Stimulated activated CD4-positive, alpha-beta T cell treated with anti-CD3 and anti-CD28 coated beads, Interleukin-1b, Interleukin-23, amount 100 ng/mL, for 4 hours (primary cell): Measurements from ENCODE around the gene CIDEB.

Experiments
- DNase-seq, 2 donors: peaks; one replicate each; pipeline ENCODE4 v3.0.0-alpha.2; 2020; ENCODE audit warnings: low read depth in 2 of 2

The CIDEB gene

GRCh38 chr14:24290746-24291145 lies 17.0 kb downstream of the CIDEB start:
- no peak for DNase-seq

DNA sequence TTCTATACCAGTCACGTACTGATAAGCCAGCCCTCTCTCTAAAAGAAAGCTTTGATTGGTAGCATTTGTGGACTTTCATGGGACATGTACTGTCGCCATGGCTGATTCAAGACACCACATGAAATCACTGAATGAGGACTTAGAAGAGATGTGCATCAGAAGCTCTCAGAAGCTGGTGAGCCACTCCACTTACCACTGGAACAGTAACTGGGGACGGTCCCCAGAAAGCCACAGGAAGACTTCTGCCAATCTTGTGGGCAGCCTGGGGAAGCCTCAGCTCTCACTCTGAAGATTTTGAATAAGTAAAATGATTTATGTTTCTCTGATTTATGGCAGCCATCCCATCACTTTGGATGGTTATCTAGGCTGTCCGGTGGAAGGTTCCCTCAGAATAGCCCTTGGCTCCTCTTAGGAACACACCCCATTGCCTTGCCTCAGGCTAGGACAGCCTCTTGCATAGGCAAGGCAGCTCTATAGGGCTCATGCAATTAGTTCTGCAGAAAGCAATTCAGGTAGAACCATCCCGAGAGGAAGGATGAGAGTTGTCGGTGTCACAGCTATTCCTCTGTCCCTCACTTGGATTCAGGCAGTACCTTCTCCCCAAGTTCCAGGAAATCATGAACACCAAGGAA lies 18.0 kb downstream of the CIDEB start:
- DNase-seq = peak in 1 of 2 donors; percentile 21

- no peak for DNase-seq
Observed at GRCh38 chr14:24286996-24287395, 20.8 kb downstream of the CIDEB start.

DNA sequence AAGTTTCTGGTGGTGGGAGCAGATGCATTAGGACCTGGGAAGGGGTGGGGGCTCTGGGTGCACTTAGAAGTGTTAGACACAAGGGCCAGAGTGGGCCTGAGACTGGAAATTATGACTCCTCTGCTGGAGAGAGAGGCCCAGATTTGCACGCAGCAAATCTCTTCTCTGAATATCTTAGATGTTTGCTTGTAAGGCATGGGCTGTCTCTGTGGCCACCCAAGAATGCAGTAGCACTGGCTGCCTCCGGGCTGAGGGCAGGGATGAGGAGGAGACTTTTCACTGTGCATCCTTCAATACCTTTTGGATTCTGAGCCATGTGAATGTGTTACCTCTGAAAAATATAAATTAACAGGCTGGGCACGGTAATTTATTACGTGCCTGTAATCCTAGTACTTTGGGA lies 22.4 kb downstream of the CIDEB start:
- no peak for DNase-seq

DNA sequence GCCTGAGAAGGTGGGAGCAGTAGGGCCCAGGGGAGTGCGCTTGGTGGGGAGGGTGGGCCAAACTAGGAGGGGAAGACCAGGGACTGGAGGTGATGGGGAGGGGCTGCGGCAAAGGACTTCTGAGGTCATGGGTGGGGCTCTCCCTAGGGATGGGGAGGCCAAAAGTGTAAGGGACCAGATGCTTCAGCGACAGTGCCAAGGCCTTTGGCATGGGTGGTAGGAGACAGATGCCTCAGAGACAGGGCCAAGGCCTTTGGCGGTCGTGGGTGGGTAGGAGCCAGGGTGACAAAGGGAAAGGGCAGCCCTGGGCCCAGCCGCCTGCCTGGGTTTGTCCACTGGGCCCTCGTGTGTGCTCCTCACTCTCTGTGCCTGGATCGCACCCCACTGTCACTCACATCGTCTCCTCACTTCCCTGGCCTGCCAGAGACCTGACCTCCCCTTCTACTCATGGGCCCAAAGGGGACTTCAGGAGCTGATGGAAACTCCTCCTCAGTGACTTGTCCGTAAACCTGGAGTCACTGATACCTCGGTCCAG lies 23.2 kb downstream of the CIDEB start:
- no peak for DNase-seq

DNA sequence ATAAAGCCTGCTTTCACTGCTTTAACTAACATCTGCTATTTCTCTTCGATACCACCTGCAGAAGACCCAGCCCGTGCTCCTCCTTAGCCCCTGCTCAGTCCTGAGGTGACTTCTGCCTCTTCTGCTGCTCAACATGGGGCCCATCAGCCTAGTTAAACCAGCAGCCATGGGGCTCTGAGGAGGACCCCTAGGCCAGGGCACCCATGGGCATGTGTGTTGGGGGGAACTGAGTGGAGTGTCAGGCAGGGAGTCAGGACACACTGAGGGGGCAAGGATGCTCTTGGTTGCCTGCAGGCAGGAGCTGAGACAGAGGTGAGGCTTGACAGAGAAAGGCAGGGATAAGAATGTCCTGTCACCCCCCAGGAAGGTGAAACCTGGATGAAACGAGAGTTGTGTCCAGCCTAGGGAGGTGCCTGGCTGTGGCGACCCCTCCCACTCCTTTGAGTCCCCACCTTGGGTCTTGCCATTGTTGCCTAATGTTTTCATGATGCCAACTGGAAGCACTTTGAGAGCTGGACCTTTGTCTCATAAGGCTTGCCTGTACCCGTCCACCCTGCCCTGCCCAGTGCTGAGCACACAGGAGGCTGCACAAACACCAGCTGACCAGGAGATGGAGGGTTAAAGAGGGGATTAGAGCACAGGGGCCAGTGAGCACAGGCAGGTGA lies 23.8 kb downstream of the CIDEB start:
- DNase-seq = no peak

- DNase-seq = no peak
Observed at GRCh38 chr14:24282736-24283135, 25.0 kb downstream of the CIDEB start.

DNA sequence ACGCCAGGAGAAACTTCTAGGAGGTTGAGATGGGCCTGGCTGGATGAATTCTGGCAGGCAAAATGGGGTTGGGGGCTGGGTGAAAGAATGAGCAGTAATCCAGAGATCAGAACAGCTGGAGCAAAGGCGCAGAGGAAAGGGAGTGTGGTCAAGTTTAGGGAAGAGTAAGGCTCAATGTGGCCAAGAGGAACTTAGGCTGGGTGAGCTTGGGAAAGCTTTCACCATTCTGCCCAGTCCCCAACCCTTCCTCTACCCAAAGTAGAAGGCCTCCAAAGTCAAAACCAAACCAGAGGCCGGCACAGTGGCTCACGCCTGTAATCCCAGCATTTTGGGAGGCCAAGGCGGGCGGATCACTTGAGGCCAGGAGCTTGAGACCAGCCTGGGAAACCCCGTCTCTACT lies 26.1 kb downstream of the CIDEB start:
- DNase-seq = no peak

DNA sequence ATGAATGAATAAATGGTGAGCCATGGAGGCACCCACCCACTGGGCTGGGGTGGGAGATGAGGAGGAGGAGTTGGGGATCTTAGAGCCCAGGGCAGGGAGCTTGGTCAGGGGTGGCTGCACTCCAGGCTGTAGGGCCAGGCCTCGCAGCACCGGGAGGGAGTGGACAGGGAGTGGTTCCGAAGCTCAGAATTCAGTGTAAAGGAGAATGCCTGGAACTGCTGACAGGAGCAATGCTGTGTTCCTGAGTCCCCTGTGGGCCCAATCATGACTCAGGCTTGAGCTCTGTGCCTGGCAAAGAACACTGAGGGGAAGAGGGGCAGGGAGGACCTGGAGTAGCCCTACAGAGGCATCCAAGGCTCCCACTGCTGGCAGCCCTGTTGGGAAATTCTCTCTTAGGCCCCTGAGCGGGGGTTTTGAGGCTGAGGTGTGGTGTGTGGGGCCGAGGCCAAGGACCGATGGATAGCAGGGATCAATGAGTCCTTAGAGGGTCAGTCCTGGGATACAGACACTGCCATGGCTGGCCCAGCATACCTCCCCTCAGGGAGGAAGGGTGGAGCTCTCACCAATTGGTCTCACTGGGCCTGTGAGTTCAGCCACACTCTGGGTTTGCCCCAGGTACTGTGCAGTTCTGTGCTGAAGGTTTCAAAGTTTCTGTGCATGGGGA lies 26.8 kb downstream of the CIDEB start:
- DNase-seq = no peak

DNA sequence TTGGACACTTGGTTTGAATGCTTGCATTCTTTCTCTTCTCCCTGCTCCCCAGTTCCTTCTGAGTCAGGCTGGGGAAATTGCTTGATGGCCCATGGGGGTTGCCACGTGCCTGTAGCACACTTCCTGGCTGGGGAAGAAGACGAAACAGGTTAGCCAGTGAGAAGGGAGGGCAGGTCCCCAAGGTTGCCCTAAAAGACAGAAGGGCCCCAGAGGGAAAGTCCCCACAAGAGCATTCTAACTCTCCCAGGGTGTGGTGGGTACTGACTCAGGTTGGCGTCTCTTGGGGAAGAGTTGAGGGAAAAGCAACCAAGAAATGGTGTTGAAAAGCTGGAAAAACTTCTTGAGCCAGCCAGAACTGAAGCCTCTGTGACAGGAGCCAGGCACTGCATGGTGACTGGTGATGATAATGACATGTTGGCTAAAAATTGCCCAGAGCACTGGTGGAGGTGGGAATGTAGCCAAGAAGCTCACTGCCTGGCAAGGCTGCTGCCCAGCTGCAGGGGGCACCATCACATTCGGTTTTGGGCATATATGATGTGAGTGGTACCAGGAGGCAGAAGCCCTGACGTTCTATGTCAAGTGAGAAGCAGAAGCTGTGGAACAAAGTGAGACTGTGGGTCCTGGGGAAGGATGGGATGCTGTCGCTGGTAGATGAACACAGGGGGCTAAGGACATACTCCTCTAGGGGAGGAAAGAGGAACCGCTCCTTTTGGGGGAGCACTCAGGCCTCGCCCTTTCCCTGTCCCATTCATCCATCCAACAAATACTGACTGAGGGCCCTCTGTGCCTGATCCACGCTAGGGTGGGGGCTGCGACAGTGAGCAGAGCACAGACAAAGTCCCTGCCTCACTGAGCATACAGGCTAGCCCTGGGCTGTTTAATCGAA lies 28.2 kb downstream of the CIDEB start:
- DNase-seq = peak in 1 of 2 donors; percentile 43

DNA sequence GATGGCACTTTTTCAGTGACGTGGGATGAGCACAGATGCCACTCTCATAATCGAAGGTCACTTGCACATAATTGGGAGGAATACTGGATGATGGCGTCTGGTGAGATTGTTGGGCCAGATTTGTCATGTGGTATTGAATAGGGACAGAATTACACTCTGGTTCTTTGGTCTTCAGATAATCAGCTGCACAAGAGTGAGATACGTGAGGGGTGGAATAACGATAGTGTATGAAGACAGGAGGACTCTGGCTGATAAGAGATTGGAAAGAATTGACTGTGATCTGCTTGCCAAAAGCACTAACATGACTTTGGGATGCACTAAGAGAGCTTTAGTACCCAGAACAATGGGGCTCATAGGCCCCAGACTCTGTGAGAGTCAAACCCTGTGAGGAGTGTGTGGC lies 29.4 kb downstream of the CIDEB start:
- DNase-seq = no peak

- DNase-seq = no peak
Observed at GRCh38 chr14:24277606-24278321, 30.0 kb downstream of the CIDEB start.

DNA sequence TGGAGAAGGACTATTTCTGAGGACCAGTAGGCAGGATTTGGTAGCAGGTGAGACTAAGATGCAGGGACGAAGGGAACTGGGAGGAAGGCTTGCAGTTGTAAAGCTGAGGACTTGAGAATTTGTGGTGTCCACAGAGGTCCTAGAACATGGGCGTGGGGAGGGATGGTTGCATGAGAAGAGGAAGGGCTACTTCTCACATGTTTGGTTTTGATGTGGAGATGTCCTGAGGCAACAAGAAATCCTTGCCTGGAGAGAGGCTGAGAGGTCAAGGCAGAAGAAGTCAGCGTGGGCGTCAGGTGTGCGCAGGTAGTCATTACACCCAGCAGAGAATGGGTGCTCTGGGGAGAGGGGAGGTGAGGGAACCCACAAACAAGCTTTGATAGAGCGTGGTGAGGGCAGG lies 30.7 kb downstream of the CIDEB start:
- no peak for DNase-seq

DNA sequence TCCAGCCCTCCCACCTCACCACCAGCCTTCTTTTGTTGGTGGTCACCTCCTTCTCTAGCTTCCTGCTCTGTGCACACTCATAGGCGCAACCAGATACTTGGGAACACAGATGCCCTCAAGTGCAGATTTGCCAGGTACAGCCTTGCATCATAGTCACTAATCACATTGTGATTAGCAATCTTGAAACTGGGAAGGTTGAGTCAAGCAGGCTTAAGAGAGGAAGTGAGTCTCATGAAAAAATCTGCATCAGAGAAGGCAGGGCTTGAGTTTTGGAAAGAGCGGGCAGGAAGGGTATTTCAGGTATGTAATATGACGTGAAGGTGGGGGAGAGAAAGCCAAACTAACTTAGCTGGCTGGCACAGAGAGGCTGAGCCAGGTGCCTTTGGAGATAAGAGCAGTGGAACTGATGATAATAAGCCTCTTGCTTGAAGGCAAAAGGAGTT lies 33.7 kb downstream of the CIDEB start:
- peak; percentile 27 to 48 for DNase-seq

- DNase-seq = no peak
Observed at GRCh38 chr14:24273422-24273998, 34.3 kb downstream of the CIDEB start.

DNA sequence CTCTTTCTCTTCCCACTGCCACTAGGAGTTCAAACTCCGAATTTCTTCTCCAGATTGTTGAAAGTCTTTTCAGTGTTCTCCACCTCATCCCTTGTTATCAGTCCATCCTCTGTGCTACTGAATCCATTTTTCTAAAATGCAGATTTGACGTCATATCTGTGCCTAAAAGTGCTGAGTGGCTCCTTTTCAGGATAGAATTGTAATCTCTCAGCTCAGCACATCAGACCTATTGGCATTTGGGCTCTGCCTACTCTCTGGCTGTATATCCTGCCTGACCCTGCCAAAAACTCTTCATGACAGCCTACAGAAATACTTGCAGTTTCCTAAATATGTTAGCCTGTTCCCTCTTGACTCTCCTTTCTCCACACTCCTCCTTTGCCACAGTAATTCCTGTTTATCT lies 35.3 kb downstream of the CIDEB start:
- no peak for DNase-seq

DNA sequence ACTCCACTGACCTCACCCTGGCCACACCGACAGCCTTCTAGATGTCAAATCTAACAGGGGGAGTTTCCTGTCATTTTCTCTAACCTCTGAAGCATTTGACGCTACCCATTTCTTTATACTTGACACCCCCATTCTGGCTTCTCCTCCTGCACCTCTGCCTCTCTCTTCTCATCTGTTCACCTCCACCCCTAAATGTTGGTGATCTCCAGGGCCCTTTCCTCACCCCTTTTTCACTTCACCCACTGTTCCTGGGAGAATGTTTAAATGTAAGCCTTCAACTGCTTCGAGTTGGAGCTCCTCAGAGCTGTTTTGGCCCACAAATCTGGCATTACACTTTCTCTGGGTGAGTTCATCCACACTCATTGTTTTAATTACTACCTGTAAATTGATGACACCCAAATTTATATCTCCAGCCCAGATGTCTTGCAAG lies 35.9 kb downstream of the CIDEB start:
- DNase-seq = no peak

DNA sequence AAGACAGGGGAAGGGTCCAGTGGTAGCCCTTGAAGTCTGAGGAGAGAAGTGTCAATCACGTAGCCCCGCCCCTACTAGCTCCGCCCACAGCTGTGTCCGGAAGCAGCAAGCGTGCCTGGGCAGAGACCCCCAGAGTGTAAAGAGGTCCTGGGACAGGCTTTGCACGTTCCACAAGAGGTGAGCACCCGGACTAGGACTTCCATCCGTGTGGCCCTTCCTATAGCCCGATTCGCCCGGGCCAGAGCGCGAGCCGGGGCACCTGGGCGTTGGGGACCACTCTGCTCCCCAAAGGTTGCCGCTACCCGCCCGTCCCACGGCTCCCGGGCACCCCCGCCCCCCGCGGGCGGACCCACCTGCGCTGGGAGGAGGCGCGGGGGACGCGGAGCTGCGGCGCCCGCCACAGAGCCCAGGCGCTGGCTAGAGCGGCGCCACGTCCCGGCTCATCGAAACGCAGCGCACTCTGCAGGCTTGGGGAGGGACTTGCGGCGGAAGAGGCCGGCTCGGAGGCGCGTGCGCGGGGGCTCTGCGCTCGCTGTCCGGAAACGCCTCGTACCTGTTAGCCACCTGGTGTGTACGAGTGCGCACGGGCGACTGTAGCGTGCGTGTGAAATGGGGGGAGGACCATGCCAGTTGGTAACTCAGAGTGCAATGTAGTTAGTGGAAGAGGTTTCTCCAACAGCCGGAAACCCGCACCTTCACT lies 36.5 kb downstream of the CIDEB start, which contains the start of gene RABGGTA:
Gene RABGGTA (minus strand): TSS at position 464 of the 700 bp plus-strand sequence. CDS start 482 bp downstream, outside the sequence.
- DNase-seq = peak; percentile 80 to 86

DNA sequence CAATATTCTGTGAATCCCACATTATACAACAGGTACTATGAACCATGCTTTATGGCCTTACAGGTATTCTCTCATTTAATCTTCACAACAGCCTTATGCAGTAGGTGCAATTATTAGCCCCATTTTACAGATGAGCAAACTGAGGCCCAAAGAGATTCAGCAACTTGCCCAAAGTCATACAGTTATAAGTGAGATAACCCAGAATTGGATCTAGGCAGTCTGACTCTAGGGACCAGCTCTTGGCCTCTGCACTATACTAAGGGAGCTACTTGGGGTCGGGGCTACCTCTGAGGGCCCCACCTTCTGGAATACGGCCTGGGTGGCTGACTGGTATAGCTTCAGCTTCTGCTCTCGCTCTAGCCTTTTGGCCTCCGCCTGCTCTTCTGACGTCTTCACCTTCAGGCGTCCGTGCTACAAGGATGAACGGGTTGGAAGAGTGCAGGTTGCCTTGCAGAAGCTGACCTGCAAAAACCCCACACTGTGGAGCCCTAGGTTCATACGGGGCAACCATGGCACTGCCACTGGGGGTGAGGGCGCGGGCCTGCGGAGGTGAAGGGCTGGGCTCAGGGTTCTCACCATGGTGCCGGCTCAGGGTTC lies 37.1 kb downstream of the CIDEB start:
- DNase-seq = no peak
